Sigmoid colon (tissue), 4 donors: ENCODE measurements around the gene BNIP5.

ENCODE experiments used
- EP300 ChIP-seq, 4 donors: sonication (generic); formaldehyde crosslinking; IDR thresholded peaks; one replicate each; pipeline ENCODE4 v1.6.1; 2017; ENCODE audit warnings: antibody characterized with exemption in 4 of 4
- POLR2A ChIP-seq, 2 donors: fragments of 450-650 bp; IDR thresholded peaks; one replicate each; pipeline ENCODE4 v1.6.1; 2016; ENCODE audit warnings: antibody characterized with exemption in 2 of 2, mild to moderate bottlenecking in 2 of 2, moderate library complexity in 2 of 2
- TF ChIP-seq, protein P1 (sequence below), 4 experiments: fragments of 450-650 bp in 3 of 4; fragments of 200-600 bp in 1 of 4; IDR thresholded peaks; one replicate each; pipeline ENCODE4 v1.5.1; 2016 to 2019; ENCODE audit warnings: antibody characterized with exemption in 4 of 4, mild to moderate bottlenecking in 3 of 4, moderate library complexity in 2 of 4

DNA sequence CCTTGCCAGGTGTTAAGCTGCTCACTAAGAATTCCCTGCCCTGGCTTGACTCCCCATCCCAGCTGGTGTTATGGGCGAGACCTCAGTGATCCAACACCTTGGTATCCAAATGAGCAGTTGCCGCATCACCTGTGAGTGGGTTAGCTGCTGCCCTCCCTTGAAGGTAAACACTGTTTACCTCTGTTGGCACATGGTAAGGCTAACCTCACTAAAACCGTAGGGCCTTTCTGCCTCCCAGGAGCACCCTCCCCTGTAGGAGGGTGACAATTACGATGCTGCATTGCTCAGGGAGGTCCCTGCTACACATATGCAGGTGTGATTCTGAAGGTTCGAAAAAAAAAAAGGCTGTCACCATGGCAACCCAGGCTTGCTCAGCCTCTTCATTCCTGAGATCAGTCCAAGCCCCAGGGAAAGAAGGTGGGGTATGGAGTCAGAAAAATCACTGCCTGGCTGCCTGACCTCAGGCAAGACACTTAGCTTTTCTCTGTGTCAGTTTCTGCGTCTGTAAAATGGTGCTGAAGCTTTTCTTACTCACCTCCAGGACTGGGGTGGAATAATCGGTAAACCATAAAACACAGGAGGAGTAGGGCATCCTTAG, 47.3 kb downstream of the BNIP5 start:
- TF ChIP-seq, protein P1, sequence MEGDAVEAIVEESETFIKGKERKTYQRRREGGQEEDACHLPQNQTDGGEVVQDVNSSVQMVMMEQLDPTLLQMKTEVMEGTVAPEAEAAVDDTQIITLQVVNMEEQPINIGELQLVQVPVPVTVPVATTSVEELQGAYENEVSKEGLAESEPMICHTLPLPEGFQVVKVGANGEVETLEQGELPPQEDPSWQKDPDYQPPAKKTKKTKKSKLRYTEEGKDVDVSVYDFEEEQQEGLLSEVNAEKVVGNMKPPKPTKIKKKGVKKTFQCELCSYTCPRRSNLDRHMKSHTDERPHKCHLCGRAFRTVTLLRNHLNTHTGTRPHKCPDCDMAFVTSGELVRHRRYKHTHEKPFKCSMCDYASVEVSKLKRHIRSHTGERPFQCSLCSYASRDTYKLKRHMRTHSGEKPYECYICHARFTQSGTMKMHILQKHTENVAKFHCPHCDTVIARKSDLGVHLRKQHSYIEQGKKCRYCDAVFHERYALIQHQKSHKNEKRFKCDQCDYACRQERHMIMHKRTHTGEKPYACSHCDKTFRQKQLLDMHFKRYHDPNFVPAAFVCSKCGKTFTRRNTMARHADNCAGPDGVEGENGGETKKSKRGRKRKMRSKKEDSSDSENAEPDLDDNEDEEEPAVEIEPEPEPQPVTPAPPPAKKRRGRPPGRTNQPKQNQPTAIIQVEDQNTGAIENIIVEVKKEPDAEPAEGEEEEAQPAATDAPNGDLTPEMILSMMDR (IDR thresholded peaks at IDR 0.05) = no peak
- TF ChIP-seq POLR2A (IDR thresholded peaks at IDR 0.05) = no peak
- TF ChIP-seq EP300 (IDR thresholded peaks at IDR 0.05) = no peak
